Lower lobe of right lung (tissue), 2 donors: ENCODE data around the gene PCYT1A. TPM values are rescaled to one million over a fixed set of nuclear protein-coding genes. Genes with fewer than 3 reads are reported as not detected.

Experiments used
- ATAC-seq, 2 donors: fragments of 200-7000 bp; cut with Tn5 transposase; one replicate each; pipeline ENCODE4 v1.9.1; 2020 to 2022; ENCODE audit warnings: mild to moderate bottlenecking in 2 of 2, moderate library complexity in 2 of 2
- DNase-seq: peaks from one replicate; pipeline ENCODE4 v3.0.0-alpha.2; 2020
- H3K27ac ChIP-seq: fragments of 200-600 bp; one replicate; pipeline ENCODE4 v1.8.0; 2022
- H3K27me3 ChIP-seq: fragments of 200-600 bp; one replicate; pipeline ENCODE4 v1.8.0; 2022; ENCODE audit warnings: low read depth
- H3K36me3 ChIP-seq: fragments of 200-600 bp; one replicate; pipeline ENCODE4 v1.8.0; 2022; ENCODE audit warnings: mild to moderate bottlenecking
- H3K4me1 ChIP-seq: fragments of 200-600 bp; one replicate; pipeline ENCODE4 v1.8.0; 2022
- H3K4me3 ChIP-seq: fragments of 200-600 bp; one replicate; pipeline ENCODE4 v1.8.0; 2022; ENCODE audit warnings: mild to moderate bottlenecking
- H3K9me3 ChIP-seq: fragments of 200-600 bp; one replicate; pipeline ENCODE4 v1.8.0; 2022
- intact Hi-C: fragments of 100-400 bp; cut with DNase I; formaldehyde crosslinking; loops from one replicate; pipeline ENCODE4 v1.11.0; 2022
- total RNA-seq: library from RNA; stranded (reverse); fragmentation: NEBNext Ultra II Directional; extraction: Animal tissue kit (Norgen Biotek cat#: 25700); gene quantifications from one replicate; pipeline ENCODE4 v1.2.1, GENCODE V29; 2021
- TF ChIP-seq, protein P1 (sequence below): fragments of 200-600 bp; IDR thresholded peaks from one replicate; pipeline ENCODE4 v1.8.0; 2022; ENCODE audit warnings: antibody characterized with exemption, mild to moderate bottlenecking
- donor health status: DM: no; HTN: yes; CAD: no; lungs with severe emphysema.

Gene PCYT1A
- total RNA-seq, 1 donor from 2014 or later = 56.1 TPM

- intact Hi-C loops = no loop called here
- Histone ChIP-seq H3K4me3 (no peak overlapping the region), H3K9me3 (no peaks in the 10 kb centered on the region), H3K4me1 (peaks cover 22% of the 10 kb centered on the region), H3K27ac (no peak overlapping the region), H3K36me3 (peaks cover 65% of the 10 kb centered on the region), H3K27me3 (no peaks in the 10 kb centered on the region)
- TF ChIP-seq, protein P1, sequence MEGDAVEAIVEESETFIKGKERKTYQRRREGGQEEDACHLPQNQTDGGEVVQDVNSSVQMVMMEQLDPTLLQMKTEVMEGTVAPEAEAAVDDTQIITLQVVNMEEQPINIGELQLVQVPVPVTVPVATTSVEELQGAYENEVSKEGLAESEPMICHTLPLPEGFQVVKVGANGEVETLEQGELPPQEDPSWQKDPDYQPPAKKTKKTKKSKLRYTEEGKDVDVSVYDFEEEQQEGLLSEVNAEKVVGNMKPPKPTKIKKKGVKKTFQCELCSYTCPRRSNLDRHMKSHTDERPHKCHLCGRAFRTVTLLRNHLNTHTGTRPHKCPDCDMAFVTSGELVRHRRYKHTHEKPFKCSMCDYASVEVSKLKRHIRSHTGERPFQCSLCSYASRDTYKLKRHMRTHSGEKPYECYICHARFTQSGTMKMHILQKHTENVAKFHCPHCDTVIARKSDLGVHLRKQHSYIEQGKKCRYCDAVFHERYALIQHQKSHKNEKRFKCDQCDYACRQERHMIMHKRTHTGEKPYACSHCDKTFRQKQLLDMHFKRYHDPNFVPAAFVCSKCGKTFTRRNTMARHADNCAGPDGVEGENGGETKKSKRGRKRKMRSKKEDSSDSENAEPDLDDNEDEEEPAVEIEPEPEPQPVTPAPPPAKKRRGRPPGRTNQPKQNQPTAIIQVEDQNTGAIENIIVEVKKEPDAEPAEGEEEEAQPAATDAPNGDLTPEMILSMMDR = no peak
- ATAC-seq (no peak), DNase-seq (no peak)
Observed at GRCh38 chr3:196270499-196270898, 17.0 kb downstream of the PCYT1A start.

DNA sequence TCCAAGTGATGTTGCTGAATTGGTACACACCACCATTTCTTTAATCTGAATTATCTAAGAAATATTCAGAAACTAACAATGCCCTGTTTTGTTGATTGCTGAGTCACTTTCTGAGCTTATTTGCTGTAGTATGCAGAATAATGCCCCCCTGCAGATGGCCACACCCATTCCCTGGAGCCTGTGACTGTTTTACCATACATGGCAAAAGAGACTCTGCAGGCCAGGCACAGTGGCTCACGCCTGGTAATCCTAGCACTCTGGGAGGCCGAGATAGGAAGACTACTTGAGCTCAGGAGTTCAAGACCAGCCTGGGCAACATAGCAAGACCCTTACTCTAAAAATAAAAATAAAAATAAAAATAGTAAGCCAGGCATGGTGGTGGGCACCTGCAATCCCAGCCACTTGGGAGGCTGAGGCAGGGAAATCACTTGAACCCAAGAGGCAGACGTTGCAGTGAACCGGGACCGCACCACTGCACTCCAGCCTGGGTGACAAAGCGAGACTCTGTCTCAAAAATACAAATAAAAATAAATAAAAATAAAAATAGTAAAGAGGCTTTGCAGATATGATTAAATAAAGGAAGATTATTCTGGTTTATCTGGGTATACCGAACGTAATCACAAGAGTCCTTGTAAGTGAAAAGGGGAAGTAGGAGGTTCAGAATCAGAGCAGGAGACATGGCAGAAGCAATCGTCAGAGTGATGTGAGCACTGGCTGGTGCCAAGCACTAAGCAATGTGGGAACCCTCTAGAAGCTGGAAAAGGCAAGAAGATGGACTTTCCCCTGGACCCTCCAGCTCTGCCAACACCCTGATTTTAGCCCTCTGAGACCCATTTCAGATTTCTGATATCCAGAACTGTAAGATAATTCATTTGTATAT lies 19.0 kb downstream of the PCYT1A start:
- no peaks in the 10 kb centered on the region for H3K9me3 ChIP-seq
- H3K4me3 ChIP-seq = no peak overlapping the region
- peaks cover 85% of the 10 kb centered on the region for H3K36me3 ChIP-seq
- TF ChIP-seq, protein P1 = no peak
- no peak for DNase-seq
- H3K4me1 ChIP-seq = peaks cover 10% of the 10 kb centered on the region
- ATAC-seq = peak in 1 of 2 donors; percentile 66
- no peak overlapping the region for H3K27ac ChIP-seq
- intact Hi-C loops = no loop called here
- no peaks in the 10 kb centered on the region for H3K27me3 ChIP-seq

DNA sequence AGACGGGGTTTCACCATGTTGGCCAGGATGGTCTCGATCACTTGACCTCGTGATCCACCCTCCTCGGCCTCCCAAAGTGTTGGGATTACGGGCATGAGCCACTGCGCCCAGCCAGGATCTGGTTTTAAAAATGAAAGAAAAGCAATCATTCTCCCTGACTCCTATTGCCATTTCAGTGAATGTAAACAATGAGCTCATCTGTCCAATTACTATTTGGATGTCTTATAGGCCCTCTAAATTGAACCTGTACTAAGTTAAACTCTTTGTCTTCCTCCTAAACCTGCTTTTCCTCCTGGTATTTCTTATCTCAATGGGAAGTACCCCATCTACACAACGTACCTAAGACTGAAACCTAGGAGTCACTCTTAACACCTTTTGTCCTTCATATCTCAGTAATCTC lies 23.7 kb downstream of the PCYT1A start:
- Histone ChIP-seq H3K36me3 (peaks cover 83% of the 10 kb centered on the region), H3K27me3 (no peaks in the 10 kb centered on the region), H3K27ac (no peak overlapping the region), H3K4me3 (no peak overlapping the region), H3K9me3 (no peaks in the 10 kb centered on the region), H3K4me1 (peaks cover 6% of the 10 kb centered on the region)
- intact Hi-C loops = no loop called here
- TF ChIP-seq, protein P1 = no peak
- no peak for DNase-seq
- ATAC-seq = no peak

DNA sequence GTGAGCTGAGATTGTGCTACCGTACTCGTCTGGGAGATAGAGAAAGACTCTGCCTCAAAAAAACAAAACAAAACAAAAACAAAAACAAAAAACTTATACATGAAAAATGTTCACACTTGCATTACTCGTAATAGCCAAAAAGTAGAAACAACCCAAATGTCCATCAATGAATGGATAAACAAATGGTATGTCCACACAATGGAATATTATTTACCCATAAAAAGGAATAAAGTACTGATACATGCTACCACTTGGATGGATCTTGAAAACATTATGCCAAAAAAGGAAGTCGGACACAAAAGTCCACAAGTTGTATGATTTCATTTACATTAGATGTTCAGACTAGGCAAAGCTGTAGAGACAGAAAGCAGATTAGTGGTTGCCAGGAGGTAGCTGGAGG lies 26.7 kb downstream of the PCYT1A start:
- H3K4me3 ChIP-seq = no peak overlapping the region
- H3K27me3 ChIP-seq = no peaks in the 10 kb centered on the region
- no peaks in the 10 kb centered on the region for H3K4me1 ChIP-seq
- no peaks in the 10 kb centered on the region for H3K9me3 ChIP-seq
- intact Hi-C loops = no loop called here
- H3K36me3 ChIP-seq = peaks cover 75% of the 10 kb centered on the region
- DNase-seq (no peak), ATAC-seq (no peak)
- no peak overlapping the region for H3K27ac ChIP-seq
- TF ChIP-seq, protein P1 = no peak

GRCh38 chr3:196255776-196256175 lies 31.8 kb downstream of the PCYT1A start:
- Histone ChIP-seq H3K27me3 (no peaks in the 10 kb centered on the region), H3K27ac (no peak overlapping the region), H3K36me3 (peaks cover 58% of the 10 kb centered on the region), H3K4me3 (no peak overlapping the region), H3K4me1 (no peaks in the 10 kb centered on the region), H3K9me3 (no peaks in the 10 kb centered on the region)
- TF ChIP-seq, protein P1 = no peak
- DNase-seq (no peak), ATAC-seq (no peak)
- intact Hi-C loops = no loop called here
